HG03159 (cell line): ENCODE measurements around the gene NF2.

ENCODE experiments used
- ATAC-seq: cut with Tn5 transposase; IDR thresholded peaks from one replicate; pipeline ENCODE4 v1.9.1; 2021; ENCODE audit warnings: mild to moderate bottlenecking, moderate library complexity; ENCODE audit not compliant: unreplicated experiment

The NF2 gene

GRCh38 chr22:29661336-29661735, 57.9 kb downstream of the NF2 start:
- ATAC-seq, result no peak

GRCh38 chr22:29663180-29663821, 59.9 kb downstream of the NF2 start:
- ATAC-seq, result no peak

GRCh38 chr22:29665486-29665885, 62.1 kb downstream of the NF2 start:
- no peak for ATAC-seq

- ATAC-seq, result no peak
These were observed 65.2 kb downstream of the NF2 start for GRCh38 chr22:29668673-29669072.

- no peak for ATAC-seq
These were observed 67.2 kb downstream of the NF2 start for GRCh38 chr22:29670626-29671025.

- ATAC-seq, result no peak
These were observed 70.1 kb downstream of the NF2 start for GRCh38 chr22:29673361-29674066.

- no peak for ATAC-seq
These were observed 70.7 kb downstream of the NF2 start for GRCh38 chr22:29674121-29674520.

GRCh38 chr22:29679316-29679715, 75.9 kb downstream of the NF2 start:
- ATAC-seq, result no peak

- ATAC-seq, result no peak
These were observed 80.1 kb downstream of the NF2 start for GRCh38 chr22:29683536-29683935.

- no peak for ATAC-seq
These were observed 80.8 kb downstream of the NF2 start for GRCh38 chr22:29684244-29684643.

GRCh38 chr22:29689206-29689879, 85.9 kb downstream of the NF2 start:
- no peak for ATAC-seq

GRCh38 chr22:29689880-29690213, 86.4 kb downstream of the NF2 start:
- ATAC-seq, result no peak

GRCh38 chr22:29690476-29690875, 87.0 kb downstream of the NF2 start:
- no peak for ATAC-seq

GRCh38 chr22:29691636-29692326, 88.3 kb downstream of the NF2 start:
- ATAC-seq, result no peak

GRCh38 chr22:29692327-29692640, 88.9 kb downstream of the NF2 start:
- ATAC-seq, result no peak

- no peak for ATAC-seq
These were observed 89.7 kb downstream of the NF2 start for GRCh38 chr22:29693161-29693560.

- ATAC-seq, result no peak
These were observed 90.2 kb downstream of the NF2 start for GRCh38 chr22:29693671-29694070.

- ATAC-seq, result no peak
These were observed 91.9 kb downstream of the NF2 start for GRCh38 chr22:29695129-29695926.

- no peak for ATAC-seq
These were observed 94.6 kb downstream of the NF2 start for GRCh38 chr22:29697853-29698598.

GRCh38 chr22:29700206-29700899, 96.9 kb downstream of the NF2 start:
- no peak for ATAC-seq
